Right lobe of liver (tissue), 6 donors: ENCODE results near the gene AKAP12. TPM values are rescaled to one million over a fixed set of nuclear protein-coding genes. Genes with fewer than 3 reads are reported as not detected.

ENCODE experiments used
- ATAC-seq, 4 donors: fragments of 200-7000 bp; cut with Tn5 transposase; one replicate each; pipeline ENCODE4 v1.9.1; 2020; ENCODE audit warnings: mild to moderate bottlenecking in 4 of 4, moderate library complexity in 4 of 4
- DNase-seq, 3 donors: peaks; one replicate each; pipeline ENCODE4 v3.0.0-alpha.2; 2020
- H3K27ac ChIP-seq, 3 donors: fragments of 200-600 bp; one replicate each; pipeline ENCODE4 v1.8.0; 2022
- H3K27me3 ChIP-seq, 2 donors: fragments of 200-600 bp; one replicate each; pipeline ENCODE4 v1.8.0; 2022
- H3K36me3 ChIP-seq, 4 donors: fragments of 200-600 bp; sonication (generic) in 1 of 4; one replicate each; pipeline versions ENCODE4 v1.5.1 to v1.8.0; 2017 to 2022; ENCODE audit warnings: control low read depth in 1 of 4
- H3K4me1 ChIP-seq, 4 donors: fragments of 200-600 bp; sonication (generic) in 1 of 4; one replicate each; pipeline versions ENCODE4 v1.5.1 to v1.8.0; 2017 to 2022; ENCODE audit warnings: control low read depth in 1 of 4
- H3K4me3 ChIP-seq, 3 donors: fragments of 200-600 bp; one replicate each; pipeline ENCODE4 v1.8.0; 2022
- H3K9me3 ChIP-seq, 4 donors: fragments of 200-600 bp; sonication (generic) in 1 of 4; one replicate each; pipeline versions ENCODE4 v1.5.1 to v1.8.0; 2017 to 2022; ENCODE audit warnings: control low read depth in 1 of 4
- POLR2A ChIP-seq: fragments of 450-650 bp; IDR thresholded peaks from one replicate; pipeline ENCODE4 v1.6.1; 2017; ENCODE audit warnings: antibody characterized with exemption, mild to moderate bottlenecking
- WGBS: methylation state at CpG from one replicate; pipeline ENCODE4 v1.1.6; 2018; ENCODE audit warnings: low coverage, low lambda C conversion rate; ENCODE audit not compliant: insufficient coverage; ENCODE audit errors: missing lambda C conversion rate; 5-methylcytosine and 5-hydroxymethylcytosine counted together
- intact Hi-C, 2 donors: fragments of 100-400 bp; cut with DNase I; formaldehyde crosslinking; loops; one replicate each; pipeline versions ENCODE4 v1.11.2 to v1.14.1; 2022
- total RNA-seq, 6 experiments: library from RNA; depleted of rRNA in 2 of 6; stranded (reverse); fragments of >200 nt in 2 of 6; fragmentation: NEBNext Ultra II Directional in 3 of 6; extraction: Animal tissue kit (Norgen Biotek cat#: 25700) in 3 of 6; gene quantifications; one replicate each; pipeline versions ENCODE4 v1.1.0 to v1.2.4, GENCODE V29; 2016 to 2023
- TF ChIP-seq, protein P1 (sequence below), 4 donors: fragments of 200-600 bp in 3 of 4; fragments of 450-650 bp in 1 of 4; IDR thresholded peaks; one replicate each; pipeline versions ENCODE4 v1.5.1 to v1.8.0; 2016 to 2022; ENCODE audit warnings: antibody characterized with exemption in 4 of 4, mild to moderate bottlenecking in 2 of 4
- donor health status: DM: no; HTN: yes; CAD: no.
- donor health status: DM: no; HTN: no; CAD: no.
- donor health status: DM: no; HTN: no; CAD: no.
- donor health status: DM: no; HTN: yes; CAD: no.
- donor health status: DM: no; HTN: yes; CAD: no.

Gene AKAP12
- total RNA-seq, 6 experiments from 2014 or later: 2.1 to 38.4 (median 23.0) TPM

DNA sequence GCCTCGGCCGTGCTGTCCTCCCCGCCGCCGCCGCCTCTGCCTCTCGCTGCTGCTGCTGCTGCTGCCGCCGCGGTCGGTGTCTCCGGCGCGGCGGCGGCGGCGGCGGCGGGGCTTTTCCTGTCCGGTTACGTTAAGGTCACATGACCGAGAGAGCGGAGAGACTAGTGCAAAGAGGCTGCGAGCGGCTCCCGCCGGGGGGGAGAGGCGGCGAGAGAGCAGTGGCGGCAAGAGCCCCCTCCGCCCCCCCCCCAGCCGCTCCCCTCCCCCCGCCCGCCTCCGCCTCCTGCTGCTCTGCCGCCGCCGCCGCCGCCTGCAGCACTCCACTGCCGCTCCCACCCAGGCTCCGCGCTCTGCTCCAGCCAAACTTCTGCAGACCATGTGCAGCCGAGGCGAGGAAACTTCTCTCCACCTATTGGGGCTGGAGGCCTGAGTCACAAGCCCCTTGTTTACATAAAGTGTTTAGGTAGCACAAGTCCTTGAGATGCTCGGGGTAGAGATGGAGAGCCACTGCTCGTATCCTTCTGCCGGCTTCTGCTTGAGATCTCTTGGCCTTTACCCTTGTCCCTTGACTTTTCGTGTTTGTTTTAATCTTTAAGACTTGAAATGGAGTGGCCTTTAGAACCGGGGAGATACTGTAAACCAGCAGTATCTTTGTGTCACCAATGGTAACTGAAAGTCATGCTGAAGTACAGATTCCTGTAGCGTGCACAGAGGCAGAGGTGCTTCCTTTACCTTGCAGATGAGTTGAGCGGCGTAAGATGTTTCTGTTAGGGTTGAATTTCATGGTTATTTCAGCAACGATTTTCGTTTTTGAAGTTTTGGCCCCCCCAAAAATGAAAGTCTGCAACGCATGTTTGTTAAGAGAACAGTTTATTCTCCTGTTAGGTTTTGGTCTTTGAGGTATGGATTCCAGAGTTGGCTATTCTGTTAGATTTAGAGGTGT lies 152.0 kb downstream of the AKAP12 start, which contains the start of gene ZBTB2:
Gene ZBTB2, minus strand, starts transcription at position 89 of the 943 bp plus-strand sequence. CDS start 17,922 bp downstream, outside the sequence.
- DNase-seq (peak; percentile 73 to 80 (median 74)), ATAC-seq (peak; percentile 0 to 4 (median 4))
- 4% methylated on average over 10 of the region's 57 CpGs for WGBS
- peaks cover 0 to 16% (median 4%) of the 10 kb centered on the region in 4 donors for H3K4me1 ChIP-seq
- peak; percentile 32 for TF ChIP-seq POLR2A
- TF ChIP-seq, protein P1, sequence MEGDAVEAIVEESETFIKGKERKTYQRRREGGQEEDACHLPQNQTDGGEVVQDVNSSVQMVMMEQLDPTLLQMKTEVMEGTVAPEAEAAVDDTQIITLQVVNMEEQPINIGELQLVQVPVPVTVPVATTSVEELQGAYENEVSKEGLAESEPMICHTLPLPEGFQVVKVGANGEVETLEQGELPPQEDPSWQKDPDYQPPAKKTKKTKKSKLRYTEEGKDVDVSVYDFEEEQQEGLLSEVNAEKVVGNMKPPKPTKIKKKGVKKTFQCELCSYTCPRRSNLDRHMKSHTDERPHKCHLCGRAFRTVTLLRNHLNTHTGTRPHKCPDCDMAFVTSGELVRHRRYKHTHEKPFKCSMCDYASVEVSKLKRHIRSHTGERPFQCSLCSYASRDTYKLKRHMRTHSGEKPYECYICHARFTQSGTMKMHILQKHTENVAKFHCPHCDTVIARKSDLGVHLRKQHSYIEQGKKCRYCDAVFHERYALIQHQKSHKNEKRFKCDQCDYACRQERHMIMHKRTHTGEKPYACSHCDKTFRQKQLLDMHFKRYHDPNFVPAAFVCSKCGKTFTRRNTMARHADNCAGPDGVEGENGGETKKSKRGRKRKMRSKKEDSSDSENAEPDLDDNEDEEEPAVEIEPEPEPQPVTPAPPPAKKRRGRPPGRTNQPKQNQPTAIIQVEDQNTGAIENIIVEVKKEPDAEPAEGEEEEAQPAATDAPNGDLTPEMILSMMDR (IDR thresholded peaks at IDR 0.05): no peak
- intact Hi-C loops: no loop called here
- H3K36me3 ChIP-seq: no peaks in the 10 kb centered on the region
- H3K27ac ChIP-seq: peak within 1 kb of the TSS; percentile 87 to 98 (median 96)
- H3K27me3 ChIP-seq: no peaks in the 10 kb centered on the region
- H3K4me3 ChIP-seq: peak within 1 kb of the TSS; percentile 85 to 96 (median 91)
- no peaks in the 10 kb centered on the region for H3K9me3 ChIP-seq

DNA sequence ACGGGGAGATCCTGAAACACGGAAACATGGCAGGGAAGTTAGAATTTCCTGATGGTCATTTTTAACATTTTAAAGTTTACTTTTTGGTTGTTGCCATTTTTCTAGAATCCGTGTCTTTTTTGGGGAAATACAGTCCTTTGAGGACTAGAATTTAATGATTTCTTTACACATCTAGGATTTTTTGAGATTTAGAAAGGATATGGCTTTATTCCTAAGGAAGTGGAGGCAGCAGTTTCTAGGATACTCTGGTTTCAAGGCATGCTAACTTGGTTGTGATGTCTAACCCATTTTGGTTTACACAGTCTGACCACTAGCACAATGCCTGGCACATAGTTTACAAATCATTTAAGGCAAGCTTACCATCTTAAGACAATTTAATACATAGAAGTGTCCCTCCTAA lies 152.7 kb downstream of the AKAP12 start:
- no peaks in the 10 kb centered on the region for H3K27me3 ChIP-seq
- TF ChIP-seq, protein P1 (IDR thresholded peaks at IDR 0.05): no peak
- TF ChIP-seq POLR2A: no peak
- DNase-seq: no peak
- H3K27ac ChIP-seq: peak overlapping the region in 1 of 3 donors; percentile 98
- peaks cover 0 to 16% (median 4%) of the 10 kb centered on the region in 4 donors for H3K4me1 ChIP-seq
- 0% methylated on average over 3 of the region's 3 CpGs for WGBS
- ATAC-seq: no peak
- H3K4me3 ChIP-seq: peak overlapping the region; percentile 85 to 96 (median 91)
- H3K36me3 ChIP-seq: no peaks in the 10 kb centered on the region
- H3K9me3 ChIP-seq: no peaks in the 10 kb centered on the region
- intact Hi-C loops: no loop called here

DNA sequence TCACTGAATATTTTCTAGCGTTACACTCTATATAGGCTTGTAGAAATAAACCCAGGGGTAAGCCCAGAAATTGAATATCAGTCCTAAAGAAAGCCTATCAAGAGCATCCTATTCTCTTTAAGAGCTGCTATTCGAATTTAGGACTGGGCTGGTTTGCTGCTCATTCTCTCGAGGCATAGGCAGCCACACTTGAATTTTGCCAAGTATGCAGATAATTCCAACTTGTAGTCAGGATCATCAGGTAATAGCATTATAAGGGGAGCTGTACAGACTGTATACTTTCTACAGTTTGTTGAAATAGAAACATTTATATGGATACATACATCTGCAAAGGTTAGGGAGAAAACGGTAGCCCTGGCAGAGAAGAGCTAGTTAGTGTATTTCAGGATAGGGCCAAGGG lies 153.6 kb downstream of the AKAP12 start:
- Histone ChIP-seq H3K36me3 (no peaks in the 10 kb centered on the region), H3K4me1 (peaks cover 0 to 16% (median 4%) of the 10 kb centered on the region in 4 donors), H3K27me3 (no peaks in the 10 kb centered on the region), H3K27ac (no peak overlapping the region), H3K9me3 (no peaks in the 10 kb centered on the region), H3K4me3 (no peak overlapping the region)
- ATAC-seq (no peak), DNase-seq (no peak)
- intact Hi-C loops: no loop called here
- TF ChIP-seq, protein P1 (IDR thresholded peaks at IDR 0.05): no peak
- no peak for TF ChIP-seq POLR2A
- WGBS: 57% methylated on average over 4 of the region's 4 CpGs

DNA sequence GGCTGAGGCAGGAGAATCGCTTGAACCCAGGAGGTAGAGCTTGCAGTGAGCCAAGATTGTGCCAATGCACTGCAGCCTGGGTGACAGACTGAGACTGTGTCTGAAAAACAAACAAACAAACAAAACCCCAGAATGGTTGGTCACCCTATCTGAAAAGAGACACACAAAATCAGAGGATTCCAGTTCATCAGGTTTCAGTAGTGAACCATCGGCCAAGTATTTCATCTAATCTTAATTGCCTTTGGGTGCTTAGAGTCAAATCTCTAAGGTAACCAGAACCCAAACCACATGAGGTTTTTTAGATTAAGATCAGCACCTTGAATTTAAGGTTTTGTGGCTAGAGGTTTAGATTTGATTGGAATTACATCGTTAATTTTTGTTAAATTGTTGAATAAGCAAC lies 159.9 kb downstream of the AKAP12 start:
- Histone ChIP-seq H3K27ac (no peak overlapping the region), H3K4me3 (no peak overlapping the region), H3K36me3 (peaks cover 0 to 4% (median 0%) of the 10 kb centered on the region in 4 donors), H3K9me3 (no peaks in the 10 kb centered on the region), H3K4me1 (peaks cover 0 to 15% (median 5%) of the 10 kb centered on the region in 4 donors), H3K27me3 (no peaks in the 10 kb centered on the region)
- intact Hi-C loops: no loop called here
- DNase-seq (no peak), ATAC-seq (no peak)
- WGBS: 71% methylated on average over 2 of the region's 3 CpGs
- TF ChIP-seq, protein P1 (IDR thresholded peaks at IDR 0.05): no peak
- no peak for TF ChIP-seq POLR2A
